ENCODE measurements around the gene MYO5A.

GRCh38 chr15:52351206-52351908, 177.3 kb downstream of the MYO5A start:
- no peak for TF ChIP-seq POLR2A (IDR thresholded peaks at IDR 0.05; ENCODE audit: low read depth, low read length)
- no peak for TF ChIP-seq POLR2AphosphoS5 (IDR thresholded peaks at IDR 0.05; ENCODE audit: low read length)
- TF ChIP-seq SP1 (IDR thresholded peaks at IDR 0.05; ENCODE audit: low read depth, low read length), result no peak
- no peak for TF ChIP-seq SMC3 (IDR thresholded peaks at IDR 0.05; ENCODE audit: borderline replicate concordance, low read length)
- TF ChIP-seq CEBPB (IDR thresholded peaks at IDR 0.05; ENCODE audit: borderline replicate concordance in 1 of 2, low read depth in 2 of 2, low read length in 2 of 2), result no peak
- no peak for TF ChIP-seq SIX5 (IDR thresholded peaks at IDR 0.05; ENCODE audit: low read depth, low read length, severe bottlenecking)
- TF ChIP-seq, protein P1, sequence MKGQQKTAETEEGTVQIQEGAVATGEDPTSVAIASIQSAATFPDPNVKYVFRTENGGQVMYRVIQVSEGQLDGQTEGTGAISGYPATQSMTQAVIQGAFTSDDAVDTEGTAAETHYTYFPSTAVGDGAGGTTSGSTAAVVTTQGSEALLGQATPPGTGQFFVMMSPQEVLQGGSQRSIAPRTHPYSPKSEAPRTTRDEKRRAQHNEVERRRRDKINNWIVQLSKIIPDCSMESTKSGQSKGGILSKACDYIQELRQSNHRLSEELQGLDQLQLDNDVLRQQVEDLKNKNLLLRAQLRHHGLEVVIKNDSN (IDR thresholded peaks at IDR 0.05; ENCODE audit: borderline replicate concordance, extremely low read length, insufficient read depth, low read depth, low read length), result no peak
- no peak for TF ChIP-seq JUND (IDR thresholded peaks at IDR 0.05; ENCODE audit: low read depth, low read length)
- TF ChIP-seq CTCF (IDR thresholded peaks at IDR 0.05 in 2 of 3, conservative IDR thresholded peaks at IDR 0.05 in 1 of 3; ENCODE audit: control insufficient read depth in 2 of 3, extremely low read depth in 1 of 3, insufficient read depth in 1 of 3, low read depth in 3 of 3, low read length in 3 of 3), result no peak
- no peak for TF ChIP-seq ETV6 (conservative IDR thresholded peaks at IDR 0.05 in 1 of 2, IDR thresholded peaks at IDR 0.05 in 1 of 2; ENCODE audit: borderline replicate concordance in 1 of 2, low read depth in 1 of 2)
- no peak for TF ChIP-seq ESRRA (IDR thresholded peaks at IDR 0.05; ENCODE audit: low read length)
- no peak for TF ChIP-seq EED (IDR thresholded peaks at IDR 0.05; ENCODE audit: low read depth)
- no peak for TF ChIP-seq NR2C2 (IDR thresholded peaks at IDR 0.05; ENCODE audit: borderline replicate concordance, control insufficient read depth, insufficient read length, low read depth)
